GM19035 (cell line): ENCODE measurements around the gene GPT2.
"Not testable (repeated sequence)": the region's sequence is repeated elsewhere in the genome, so short reads cannot be mapped to it uniquely, and the experiment has no call there.

Source experiments
- ATAC-seq: cut with Tn5 transposase; IDR thresholded peaks from one replicate; pipeline ENCODE4 v1.9.1; 2021; ENCODE audit not compliant: unreplicated experiment

GPT2 gene

DNA sequence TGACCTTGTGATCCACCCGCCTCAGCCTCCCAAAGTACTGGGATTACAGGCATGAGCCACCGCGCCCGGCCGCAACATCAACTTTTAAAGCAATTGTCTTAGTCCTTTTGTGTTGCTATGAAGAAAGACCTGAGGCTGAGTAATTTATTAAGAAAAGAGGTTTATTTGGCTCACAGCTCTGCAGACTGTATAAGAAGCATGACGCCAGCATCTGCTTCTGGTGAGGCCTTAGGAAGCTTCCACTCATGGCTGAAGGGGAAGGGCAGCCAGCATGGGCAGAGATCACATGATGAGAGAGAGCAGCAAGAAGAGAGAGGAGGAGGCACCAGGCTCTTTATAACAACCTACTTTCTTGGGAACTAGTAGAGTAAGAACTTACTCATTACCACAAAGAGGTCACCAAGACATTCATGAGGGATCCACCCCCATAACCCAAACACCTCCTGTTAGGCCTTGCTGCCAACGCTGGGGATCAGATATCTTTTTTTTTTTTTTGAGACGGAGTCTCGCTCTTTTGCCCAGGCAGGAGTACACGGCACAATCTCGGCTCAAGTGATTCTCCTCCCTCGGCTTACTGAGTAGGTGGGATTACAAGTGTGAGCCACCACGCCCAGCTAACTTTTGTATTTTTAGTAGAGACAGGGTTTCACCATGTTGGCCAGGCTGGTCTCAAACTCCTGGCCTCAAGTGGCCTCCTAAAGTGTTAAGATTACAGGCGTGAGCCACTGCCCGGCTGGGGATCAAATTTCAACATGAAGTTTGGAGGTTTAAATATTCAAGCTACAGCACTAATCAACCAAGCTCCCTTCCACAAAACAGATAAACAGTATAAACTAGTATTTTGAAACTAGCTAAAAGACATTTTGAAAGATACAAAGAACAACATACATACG, 21.4 kb upstream of the GPT2 start:
- no peak for ATAC-seq

GRCh38 chr16:46866286-46866685, 17.9 kb upstream of the GPT2 start:
- no peak for ATAC-seq

DNA sequence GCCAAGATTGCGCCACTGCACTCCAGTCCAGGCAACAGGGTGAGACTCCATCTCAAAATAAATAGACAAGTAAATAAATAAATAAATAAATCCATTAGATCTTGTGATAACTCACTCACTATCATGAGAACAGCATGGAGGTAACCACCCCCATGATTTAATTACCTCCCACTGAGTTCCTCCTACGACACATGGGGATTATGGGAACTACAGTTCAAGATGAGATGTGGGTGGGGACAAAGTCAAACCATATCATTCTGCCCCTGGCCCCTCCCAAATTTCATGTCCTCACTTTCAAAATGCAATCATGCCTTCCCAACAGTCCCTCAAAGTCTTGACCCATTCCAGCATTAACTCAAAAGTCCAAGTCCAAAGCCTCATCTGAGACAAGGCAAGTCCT, 16.7 kb upstream of the GPT2 start:
- ATAC-seq: not testable (repeated sequence)

DNA sequence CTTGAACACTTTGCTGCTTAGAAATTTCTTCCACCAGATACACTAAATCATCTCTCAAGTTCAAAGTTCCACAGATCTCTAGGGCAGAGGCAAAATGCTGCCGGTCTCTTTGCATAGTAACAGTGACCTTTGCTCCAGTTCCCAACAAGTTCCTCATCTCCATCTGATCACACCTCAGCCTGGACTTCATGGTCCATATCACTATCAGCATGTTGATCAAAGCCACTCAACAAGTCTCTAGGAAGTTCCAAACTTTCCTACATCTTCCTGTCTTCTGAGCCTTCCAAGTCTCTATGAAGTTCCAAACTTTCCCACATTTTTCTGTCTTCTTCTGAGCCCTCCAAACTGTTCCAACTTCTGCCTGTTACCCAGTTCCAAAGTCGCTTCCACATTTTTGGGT, 15.3 kb upstream of the GPT2 start:
- ATAC-seq: not testable (repeated sequence)

DNA sequence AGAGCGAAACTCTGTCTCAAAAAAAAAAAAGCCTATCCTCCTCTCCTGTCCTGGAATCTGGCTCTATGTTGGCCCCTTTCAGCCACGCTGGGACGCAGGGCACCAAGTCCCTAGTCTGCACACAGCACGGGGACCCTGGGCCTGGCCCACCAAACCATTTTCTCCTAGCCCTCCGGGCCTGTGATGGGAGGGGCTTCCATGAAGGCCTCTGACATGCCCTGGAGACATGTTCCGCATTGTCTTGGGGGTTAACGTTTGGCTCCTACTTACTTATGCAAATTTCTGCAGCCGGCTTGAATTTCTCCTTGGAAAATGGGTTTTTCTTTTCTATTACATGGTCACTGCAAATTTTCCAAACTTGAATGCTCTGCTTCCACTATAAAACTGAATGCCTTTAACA, 12.6 kb upstream of the GPT2 start:
- ATAC-seq: no peak

- ATAC-seq: no peak
Measured at GRCh38 chr16:46873201-46873600, 11.0 kb upstream of the GPT2 start.

DNA sequence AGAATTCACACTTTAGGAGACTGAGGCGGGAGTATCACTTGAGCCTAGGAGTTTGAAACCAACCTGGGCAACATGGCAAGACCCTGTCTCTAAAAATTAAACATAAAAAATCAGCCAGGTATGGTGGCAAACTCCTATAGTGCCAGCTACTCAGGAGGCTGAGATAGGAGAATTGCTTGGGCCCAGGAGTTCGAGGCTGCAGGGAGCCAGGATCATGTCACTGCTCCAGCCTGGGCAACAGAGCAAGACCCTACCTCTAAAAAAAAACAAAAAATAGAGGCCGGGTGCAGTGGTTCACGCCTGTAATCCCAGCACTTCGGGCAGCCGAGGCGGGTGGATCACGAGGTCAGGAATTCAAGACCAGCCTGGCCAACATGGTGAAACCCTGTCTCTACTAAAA, 8.9 kb upstream of the GPT2 start:
- ATAC-seq: no peak

DNA sequence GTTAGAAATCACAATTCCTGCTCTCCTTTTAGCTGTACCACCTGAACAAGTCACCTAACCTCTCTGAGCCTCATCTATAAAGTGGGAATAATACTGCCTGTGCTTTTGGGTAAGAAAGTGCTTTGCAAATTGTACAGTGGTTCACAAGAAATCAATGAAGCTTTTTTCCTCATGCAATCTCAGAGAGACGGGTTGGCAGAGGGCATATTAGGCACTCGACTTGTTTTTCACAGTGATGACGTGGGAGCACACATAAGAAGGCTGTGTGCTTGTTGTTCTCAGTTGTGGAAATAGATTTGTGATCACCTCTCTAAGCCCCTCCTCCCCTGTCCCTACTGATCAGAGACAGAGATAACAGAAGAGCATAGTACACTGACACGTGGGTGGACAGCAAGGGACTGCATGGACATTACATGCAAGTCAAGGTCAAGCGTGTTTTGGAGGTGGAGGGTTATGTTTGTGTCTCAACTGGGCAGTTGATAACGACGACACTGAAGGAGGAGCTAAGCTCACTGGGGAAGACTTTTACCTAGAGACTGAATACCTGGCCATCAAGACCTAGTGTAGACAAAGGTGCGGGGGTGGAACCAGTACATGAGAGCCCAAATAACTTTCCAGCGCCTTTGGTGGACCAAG, 1.7 kb upstream of the GPT2 start:
- no peak for ATAC-seq

DNA sequence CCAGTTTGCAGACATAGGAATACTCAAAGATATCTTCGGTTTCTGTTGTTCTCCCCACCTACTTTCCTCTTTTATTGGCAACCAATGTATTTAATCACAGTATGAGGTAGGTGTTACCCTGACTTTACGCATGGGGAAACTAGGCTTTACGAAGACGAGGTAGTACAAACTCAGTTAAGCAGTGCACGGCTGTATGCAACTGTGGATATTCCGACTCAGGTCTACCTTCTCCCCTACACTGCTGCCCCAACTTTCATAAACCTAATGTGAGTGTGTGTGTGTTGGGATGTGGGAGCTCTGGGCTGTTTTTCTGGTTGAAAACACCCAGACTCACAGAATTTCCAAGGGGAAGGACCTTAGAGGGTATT, 1.2 kb upstream of the GPT2 start:
- no peak for ATAC-seq

DNA sequence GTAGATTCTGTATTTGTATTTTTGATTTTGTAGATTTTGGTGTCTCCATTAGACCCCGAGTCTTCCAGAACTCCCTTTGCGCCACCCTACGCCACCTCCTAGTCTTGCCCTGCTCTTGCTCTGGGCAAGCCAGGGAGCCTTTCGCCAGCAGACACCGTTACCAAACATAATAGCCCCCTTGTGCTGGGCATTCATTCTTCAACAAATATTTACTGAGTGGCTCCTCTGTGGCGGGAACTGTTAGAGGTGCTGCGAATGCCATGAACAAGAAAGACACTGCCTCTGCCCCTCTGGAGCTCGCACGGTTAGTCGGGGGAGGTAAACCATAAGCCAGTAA, 841 bp upstream of the GPT2 start:
- no peak for ATAC-seq

- peak; percentile 26 for ATAC-seq
Measured at GRCh38 chr16:46884513-46885293, 541 bp downstream of the GPT2 start.

DNA sequence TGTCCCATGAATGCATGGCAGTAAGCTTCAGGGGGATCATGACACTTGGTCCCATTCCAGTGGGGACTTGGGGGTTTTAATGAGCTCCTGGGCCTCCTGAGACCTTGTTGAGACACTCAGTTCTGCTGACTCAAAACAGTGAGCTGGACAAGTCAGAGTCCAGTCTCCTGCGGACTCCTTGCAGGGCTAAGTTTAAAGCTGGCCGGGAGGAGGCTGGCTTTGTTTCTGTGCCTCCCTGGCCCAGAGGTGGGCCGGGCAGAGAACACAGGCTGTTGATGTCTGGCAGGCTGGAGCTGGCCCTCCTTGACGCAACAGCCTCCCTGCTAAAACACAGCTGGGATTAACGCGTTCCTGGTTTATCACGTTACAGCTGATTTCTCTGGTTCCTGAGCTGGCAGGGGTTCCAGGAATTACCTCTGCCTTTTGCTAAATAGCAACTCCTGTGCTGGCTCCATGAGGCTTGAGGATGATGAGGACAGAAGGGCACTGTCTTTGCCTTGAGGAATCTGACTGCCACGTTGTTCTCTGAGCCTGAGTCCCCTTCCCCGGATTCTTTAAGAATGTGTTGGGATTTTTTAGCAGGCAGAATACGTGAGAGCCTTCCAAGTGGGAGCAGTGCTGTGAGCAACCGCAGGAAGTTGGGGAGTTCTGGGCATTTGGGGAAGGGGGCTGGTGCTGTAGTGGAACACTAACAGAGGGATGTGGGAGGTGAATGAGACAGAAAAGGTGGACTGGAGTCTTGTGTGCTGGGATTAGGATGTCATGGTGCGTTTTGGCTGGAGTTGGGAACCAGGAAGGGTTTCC, 2.0 kb downstream of the GPT2 start:
- ATAC-seq: no peak

- no peak for ATAC-seq
Measured at GRCh38 chr16:46886764-46887523, 2.8 kb downstream of the GPT2 start.

DNA sequence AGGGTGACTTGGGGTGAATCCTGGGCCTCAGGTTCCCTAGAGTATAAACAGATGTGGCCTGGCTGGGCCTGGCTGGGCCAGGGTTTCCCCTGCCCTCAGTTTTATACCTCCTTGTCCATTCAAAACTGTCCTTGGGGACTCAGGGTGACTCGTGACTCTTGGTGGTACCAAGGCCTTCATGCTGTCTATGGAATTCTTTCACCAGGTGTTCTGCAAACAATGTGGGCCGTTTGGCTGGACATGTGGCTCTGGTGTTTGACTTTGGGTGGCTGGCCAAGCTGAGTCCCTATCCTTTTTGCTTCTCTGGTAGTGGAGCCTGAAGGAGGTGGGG, 3.3 kb downstream of the GPT2 start:
- no peak for ATAC-seq

DNA sequence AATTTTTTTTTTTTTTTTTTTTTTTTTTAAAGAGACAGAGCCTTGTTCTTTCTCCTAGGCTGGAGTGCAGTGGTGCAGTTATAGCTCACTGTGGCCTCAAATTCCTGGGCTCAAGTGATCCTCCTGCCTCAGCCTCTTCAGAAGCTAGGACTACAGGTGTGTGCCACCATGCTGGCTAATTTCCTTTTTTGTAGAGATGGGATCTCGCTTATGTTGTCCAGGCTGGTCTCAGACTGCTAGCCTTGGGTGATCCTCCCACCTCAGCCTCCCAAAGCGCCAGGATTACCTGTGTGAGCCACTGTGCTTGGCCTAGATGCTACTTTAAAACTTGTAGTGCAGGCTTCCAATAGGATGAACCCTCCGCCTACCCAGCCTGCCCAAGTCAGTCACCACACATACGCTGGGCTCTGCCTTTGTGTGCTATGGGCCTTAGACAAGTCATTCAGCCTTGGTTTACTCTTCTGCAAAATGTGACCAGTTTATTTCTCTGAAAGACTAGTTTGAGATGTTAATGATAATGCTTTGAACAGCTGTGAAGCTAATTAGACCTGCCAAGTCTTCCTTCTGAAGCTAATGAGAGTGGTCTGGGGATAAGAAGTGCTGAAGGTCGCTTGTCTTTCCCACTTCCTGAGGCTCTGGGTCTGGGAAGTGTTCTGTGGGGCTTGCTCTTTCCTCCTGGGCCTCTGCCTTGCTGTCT, 5.2 kb downstream of the GPT2 start:
- no peak for ATAC-seq

DNA sequence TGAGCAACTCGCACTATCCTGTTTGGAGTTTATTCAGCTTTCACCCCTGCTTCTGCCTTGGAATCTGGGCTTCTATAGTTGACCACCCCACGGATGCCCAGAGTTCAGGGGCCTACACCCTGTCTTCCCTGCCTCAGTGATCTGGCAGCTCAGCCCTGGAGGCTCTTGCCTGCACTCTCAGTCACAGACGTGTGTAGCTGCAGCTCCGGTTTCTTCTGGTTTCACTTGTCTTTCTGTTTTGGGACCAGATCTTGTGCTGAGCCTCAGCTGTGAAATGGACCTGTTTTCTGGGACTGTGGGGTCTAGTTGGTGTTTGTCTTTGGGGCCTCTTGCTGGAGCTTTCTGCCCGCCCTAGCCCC, 5.8 kb downstream of the GPT2 start:
- no peak for ATAC-seq

DNA sequence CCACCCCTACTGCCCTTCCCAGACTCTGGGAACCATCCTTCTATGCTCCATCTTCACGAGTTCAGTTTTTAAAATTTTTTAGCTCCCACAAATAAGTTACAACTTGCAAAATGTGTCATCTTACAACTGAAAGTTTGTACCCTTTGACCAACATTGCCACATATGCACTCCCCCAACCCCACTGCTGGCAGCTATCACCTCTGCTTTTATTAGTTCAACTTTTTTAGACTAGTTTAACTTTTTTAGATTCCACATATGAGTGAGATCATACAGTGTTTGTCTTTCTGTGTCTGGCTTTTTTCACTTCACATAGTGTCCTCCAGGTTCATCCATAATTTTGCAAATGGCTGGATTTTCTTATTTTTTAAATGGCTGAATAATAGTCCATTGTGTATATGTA, 7.7 kb downstream of the GPT2 start:
- no peak for ATAC-seq

DNA sequence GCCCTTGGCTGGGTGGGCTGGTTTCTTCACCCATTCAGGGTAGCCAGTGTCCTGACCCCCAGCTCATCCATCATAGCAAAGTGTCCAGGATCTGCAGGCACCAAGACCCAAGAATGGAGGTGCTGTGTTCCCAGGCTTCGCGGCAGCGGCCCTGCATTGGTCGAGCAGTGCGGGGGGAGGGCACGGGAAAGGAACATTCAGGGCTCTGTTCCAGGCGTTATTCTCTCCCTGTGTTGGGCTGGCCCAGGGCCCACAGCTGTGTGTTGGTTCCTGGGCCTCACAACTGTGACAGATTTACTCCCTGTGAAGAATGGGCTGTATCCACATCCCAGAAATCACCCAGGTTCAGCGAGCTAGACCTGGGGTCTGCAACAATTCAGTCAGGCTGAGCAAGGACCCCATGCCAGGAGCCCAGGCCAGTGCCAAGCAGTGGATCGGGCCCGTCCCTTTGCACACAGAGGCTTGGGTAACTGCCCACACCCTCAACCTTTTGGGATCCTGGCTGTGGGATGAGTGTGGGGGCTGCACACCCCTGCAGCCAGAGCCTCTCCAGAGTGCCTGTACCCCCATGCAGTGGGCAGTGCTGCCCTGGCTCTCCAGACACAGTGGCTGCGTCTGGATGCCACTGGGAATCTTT, 10.0 kb downstream of the GPT2 start:
- ATAC-seq: no peak
